K562 (cell line): Measurements from ENCODE around the gene EYA4.

Experiments
- CCNT2 ChIP-seq: IDR thresholded peaks from 2 replicates; pipeline ENCODE4 v1.6.1; 2011; ENCODE audit warnings: borderline replicate concordance, low read depth, mild to moderate bottlenecking, moderate library complexity, mixed read lengths, low read length; ENCODE audit not compliant: insufficient read length; ENCODE audit errors: extremely low read depth
- CEBPB ChIP-seq: fragments of 450-650 bp; IDR thresholded peaks from 2 replicates; pipeline ENCODE4 v1.6.1; 2016; ENCODE audit warnings: missing genetic modification characterization, missing compliant biosample characterization
- ESRRA ChIP-seq: fragments of 450-650 bp; IDR thresholded peaks from 2 replicates; pipeline ENCODE4 v1.6.1; 2014; ENCODE audit warnings: low read depth, mild to moderate bottlenecking, moderate library complexity, borderline replicate concordance
- NFRKB ChIP-seq: fragments of 450-650 bp; IDR thresholded peaks from 2 replicates; pipeline ENCODE4 v1.6.1; 2016; ENCODE audit warnings: low read depth
- RAD21 ChIP-seq, 2 experiments: fragments of 250-450 bp in 1 of 2; fragments of 450-650 bp in 1 of 2; sonication (Bioruptor Pico) in 1 of 2; formaldehyde crosslinking in 1 of 2; IDR thresholded peaks in 1 of 2; conservative IDR thresholded peaks in 1 of 2; 2 replicates each; pipeline versions ENCODE4 v1.4.0 to v1.8.0; 2020 to 2022; ENCODE audit warnings: mild to moderate bottlenecking in 2 of 2, moderate library complexity in 1 of 2
- SIX5 ChIP-seq, 2 experiments: IDR thresholded peaks; 2 replicates each; pipeline ENCODE4 v1.6.1; 2011; ENCODE audit warnings: low read length in 2 of 2, borderline replicate concordance in 1 of 2, low read depth in 1 of 2, mild to moderate bottlenecking in 1 of 2, moderate library complexity in 1 of 2; ENCODE audit not compliant: insufficient read depth in 1 of 2
- ZNF263 ChIP-seq: sonication (generic); formaldehyde crosslinking; IDR thresholded peaks from 2 replicates; pipeline ENCODE4 v1.8.0; 2022; ENCODE audit warnings: mild to moderate bottlenecking, missing genetic modification reagents, borderline replicate concordance
- ZNF277 ChIP-seq: fragments of 250-450 bp; sonication (Bioruptor Pico); IDR thresholded peaks from 2 replicates; pipeline ENCODE4 v1.8.0; 2022; ENCODE audit warnings: inconsistent platforms, mild to moderate bottlenecking, moderate library complexity, borderline replicate concordance

- TF ChIP-seq SIX5 (IDR thresholded peaks at IDR 0.05; ENCODE audit: borderline replicate concordance in 1 of 2, insufficient read depth in 1 of 2, low read depth in 1 of 2, low read length in 2 of 2) (no peak), CEBPB (no peak), NFRKB (no peak), ZNF277 (CRISPR knock-in tag) (no peak), ESRRA (no peak), ZNF263 (no peak), RAD21 (CRISPR knock-in tag; conservative IDR thresholded peaks at IDR 0.05 in 1 of 2, IDR thresholded peaks at IDR 0.05 in 1 of 2) (no peak), CCNT2 (no peak)
Observed at GRCh38 chr6:133435065-133435728, 194.0 kb downstream of the EYA4 start.
